Type B pancreatic cell (in vitro differentiated cells): ENCODE data around the gene SETBP1. TPM values are rescaled to one million over a fixed set of nuclear protein-coding genes. Genes with fewer than 3 reads are reported as not detected.

Experiments used
- DNase-seq: peaks from one replicate; pipeline ENCODE4 v3.0.0; 2021; ENCODE audit warnings: mixed read lengths; ENCODE audit not compliant: unreplicated experiment; ENCODE audit errors: extremely low spot score
- H3K27ac Mint-ChIP-seq: 2 replicates; pipeline ENCODE4 v1.8.0; 2021; ENCODE audit warnings: mild to moderate bottlenecking, mixed read lengths
- H3K27me3 Mint-ChIP-seq: 2 replicates; pipeline ENCODE4 v1.8.0; 2021; ENCODE audit warnings: mixed read lengths
- H3K36me3 Mint-ChIP-seq: 2 replicates; pipeline ENCODE4 v1.8.0; 2021; ENCODE audit warnings: mixed read lengths
- H3K4me1 Mint-ChIP-seq: one replicate; pipeline ENCODE4 v1.8.0; 2021; ENCODE audit warnings: mixed read lengths; ENCODE audit not compliant: unreplicated experiment
- H3K4me3 Mint-ChIP-seq: 2 replicates; pipeline ENCODE4 v1.8.0; 2021; ENCODE audit warnings: mild to moderate bottlenecking, mixed read lengths
- H3K9me3 Mint-ChIP-seq: 2 replicates; pipeline ENCODE4 v1.8.0; 2021; ENCODE audit warnings: mixed read lengths
- CTCF ChIP-seq: fragments of 200-600 bp; sonication (generic); conservative IDR thresholded peaks from 2 replicates; pipeline ENCODE4 v1.5.0; 2021; ENCODE audit warnings: antibody characterized with exemption, mild to moderate bottlenecking
- total RNA-seq: library from RNA; stranded (reverse); gene quantifications from 2 replicates; pipeline ENCODE4 v1.2.1, GENCODE V29; 2021; ENCODE audit warnings: low replicate concordance

Gene SETBP1
- total RNA-seq, 1 donor from 2014 or later = 62.7 TPM

GRCh38 chr18:44652722-44653121 is 28.0 kb upstream of the SETBP1 start:
- no peak for TF ChIP-seq CTCF
- no peak for DNase-seq
- H3K27me3 Mint-ChIP-seq = no peaks in the 10 kb centered on the region
- H3K4me3 Mint-ChIP-seq = no peak overlapping the region
- H3K36me3 Mint-ChIP-seq = no peaks in the 10 kb centered on the region
- peaks cover 4% of the 10 kb centered on the region for H3K9me3 Mint-ChIP-seq
- H3K27ac Mint-ChIP-seq = no peak overlapping the region
- peaks cover 5% of the 10 kb centered on the region for H3K4me1 Mint-ChIP-seq

DNA sequence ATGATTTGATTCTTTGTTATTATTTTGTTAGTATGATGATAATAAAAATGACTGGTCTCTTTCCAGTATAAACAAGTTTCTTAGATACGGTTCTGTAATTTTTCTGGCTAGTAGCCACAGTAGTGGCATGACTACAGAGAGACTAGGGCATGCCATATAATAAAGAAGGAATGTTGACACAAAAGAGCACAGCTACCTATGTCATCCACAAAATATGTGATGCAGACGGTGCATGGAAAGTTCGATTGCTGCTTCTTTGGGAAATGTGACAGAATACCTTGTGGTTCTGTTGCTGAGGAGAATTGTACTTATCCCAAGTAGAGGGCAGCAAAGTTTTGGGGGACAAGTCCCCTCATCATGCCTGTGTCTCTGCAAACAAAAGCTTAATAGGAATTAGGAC is 26.1 kb upstream of the SETBP1 start:
- DNase-seq = no peak
- Mint-ChIP-seq H3K27ac (no peak overlapping the region), H3K27me3 (no peaks in the 10 kb centered on the region), H3K9me3 (peaks cover 4% of the 10 kb centered on the region), H3K4me1 (peaks cover 5% of the 10 kb centered on the region), H3K36me3 (no peaks in the 10 kb centered on the region), H3K4me3 (no peak overlapping the region)
- TF ChIP-seq CTCF = no peak

DNA sequence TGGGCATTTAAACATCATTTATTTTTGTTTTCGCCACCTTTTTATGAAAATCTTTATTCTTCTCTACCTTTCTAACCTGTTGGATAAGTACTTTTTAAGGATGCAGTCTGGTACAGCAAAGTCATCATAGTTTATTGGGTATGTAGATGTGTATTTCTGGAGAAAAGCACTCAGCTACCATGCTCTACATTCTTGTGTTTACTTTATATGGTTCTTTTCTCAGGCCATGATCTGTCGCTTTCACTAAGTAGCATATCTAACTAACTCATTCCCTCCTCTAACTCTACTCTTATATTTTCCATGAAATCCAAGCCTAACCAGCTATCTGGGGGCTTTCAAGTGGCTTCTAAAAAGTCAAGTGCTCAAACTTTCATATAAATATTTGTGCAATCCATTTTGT is 25.3 kb upstream of the SETBP1 start:
- no peak overlapping the region for H3K4me3 Mint-ChIP-seq
- no peaks in the 10 kb centered on the region for H3K36me3 Mint-ChIP-seq
- H3K9me3 Mint-ChIP-seq = no peaks in the 10 kb centered on the region
- DNase-seq = no peak
- peaks cover 5% of the 10 kb centered on the region for H3K4me1 Mint-ChIP-seq
- no peak for TF ChIP-seq CTCF
- H3K27me3 Mint-ChIP-seq = no peaks in the 10 kb centered on the region
- H3K27ac Mint-ChIP-seq = no peak overlapping the region

- H3K4me1 Mint-ChIP-seq = no peaks in the 10 kb centered on the region
- H3K27me3 Mint-ChIP-seq = no peaks in the 10 kb centered on the region
- H3K9me3 Mint-ChIP-seq = no peaks in the 10 kb centered on the region
- H3K36me3 Mint-ChIP-seq = no peaks in the 10 kb centered on the region
- no peak for DNase-seq
- H3K27ac Mint-ChIP-seq = no peak overlapping the region
- TF ChIP-seq CTCF = no peak
- no peak overlapping the region for H3K4me3 Mint-ChIP-seq
These were observed 20.9 kb upstream of the SETBP1 start for GRCh38 chr18:44659771-44660170.

- Mint-ChIP-seq H3K9me3 (peaks cover 5% of the 10 kb centered on the region), H3K4me3 (no peak overlapping the region), H3K36me3 (no peaks in the 10 kb centered on the region), H3K27ac (no peak overlapping the region), H3K27me3 (peaks cover 3% of the 10 kb centered on the region), H3K4me1 (peaks cover 13% of the 10 kb centered on the region)
- DNase-seq = no peak
- no peak for TF ChIP-seq CTCF
These were observed 12.3 kb upstream of the SETBP1 start for GRCh38 chr18:44668270-44668975.
